Liver (tissue), 9 donors: ENCODE results near the gene SLC2A4RG. TPM values are rescaled to one million over a fixed set of nuclear protein-coding genes. Genes with fewer than 3 reads are reported as not detected.
A peak's percentile ranks its signal among the peaks of the same experiment; 100 is the strongest.

Source experiments
- DNase-seq: peaks from one replicate; pipeline ENCODE4 v3.0.0-alpha.2; 2017; ENCODE audit warnings: low spot score
- H3K27ac ChIP-seq, 2 donors: one replicate each; pipeline ENCODE4 v1.7.0; 2013; ENCODE audit warnings: inconsistent platforms in 2 of 2, low read length in 2 of 2, control low read depth in 1 of 2, low read depth in 1 of 2, mild to moderate bottlenecking in 1 of 2
- H3K27me3 ChIP-seq, 4 donors: one replicate each; pipeline versions ENCODE4 v1.6.1 to v1.7.0; 2013; ENCODE audit warnings: low read length in 3 of 4, inconsistent platforms in 1 of 4, mild to moderate bottlenecking in 1 of 4, moderate library complexity in 1 of 4; ENCODE audit not compliant: control insufficient read depth in 4 of 4, insufficient read depth in 4 of 4
- H3K36me3 ChIP-seq, 4 donors: one replicate each; pipeline versions ENCODE4 v1.6.1 to v1.7.0; 2013; ENCODE audit warnings: low read length in 3 of 4, mild to moderate bottlenecking in 3 of 4, low read depth in 1 of 4, moderate library complexity in 1 of 4; ENCODE audit not compliant: control insufficient read depth in 4 of 4, insufficient read depth in 3 of 4
- H3K4me1 ChIP-seq, 4 donors: one replicate each; pipeline versions ENCODE4 v1.6.1 to v1.7.0; 2013; ENCODE audit warnings: low read length in 3 of 4, mild to moderate bottlenecking in 3 of 4, moderate library complexity in 1 of 4; ENCODE audit not compliant: control insufficient read depth in 4 of 4, insufficient read depth in 4 of 4
- H3K4me3 ChIP-seq, 3 donors: one replicate each; pipeline versions ENCODE4 v1.6.1 to v1.7.0; 2013; ENCODE audit warnings: low read length in 3 of 3, control low read depth in 1 of 3, low read depth in 1 of 3, mild to moderate bottlenecking in 1 of 3
- H3K9ac ChIP-seq, 2 donors: one replicate each; pipeline ENCODE4 v1.7.0; 2013; ENCODE audit warnings: low read length in 2 of 2, mild to moderate bottlenecking in 2 of 2, moderate library complexity in 2 of 2, control low read depth in 1 of 2, low read depth in 1 of 2
- H3K9me3 ChIP-seq, 4 donors: one replicate each; pipeline versions ENCODE4 v1.6.1 to v1.7.0; 2013; ENCODE audit warnings: low read length in 3 of 4; ENCODE audit not compliant: control insufficient read depth in 4 of 4
- CTCF ChIP-seq: fragments of 150-350 bp; IDR thresholded peaks from 2 replicates; pipeline ENCODE4 v1.5.1; 2017; ENCODE audit warnings: improper control_type of control experiment, low read depth, low read length; ENCODE audit not compliant: missing input control
- EGR1 ChIP-seq, 2 donors: IDR thresholded peaks; 2 replicates each; pipeline ENCODE4 v1.6.1; 2016 to 2018; ENCODE audit warnings: antibody characterized with exemption in 2 of 2, low read depth in 2 of 2
- FOXA1 ChIP-seq: IDR thresholded peaks from 2 replicates; pipeline ENCODE4 v1.6.1; 2016; ENCODE audit warnings: antibody characterized with exemption
- FOXA2 ChIP-seq: IDR thresholded peaks from 2 replicates; pipeline ENCODE4 v1.6.1; 2016; ENCODE audit warnings: antibody characterized with exemption
- GABPA ChIP-seq, 2 donors: IDR thresholded peaks in 1 of 2; conservative IDR thresholded peaks in 1 of 2; 2 replicates each; pipeline ENCODE4 v1.6.1; 2016; ENCODE audit warnings: antibody characterized with exemption in 2 of 2, mild to moderate bottlenecking in 1 of 2, moderate library complexity in 1 of 2
- HNF4A ChIP-seq, 2 donors: conservative IDR thresholded peaks; 2 replicates each; pipeline ENCODE4 v1.6.1; 2016; ENCODE audit warnings: antibody characterized with exemption in 2 of 2, mild to moderate bottlenecking in 2 of 2
- HNF4G ChIP-seq: IDR thresholded peaks from 2 replicates; pipeline ENCODE4 v1.6.1; 2016; ENCODE audit warnings: antibody characterized with exemption
- JUND ChIP-seq, 2 donors: IDR thresholded peaks; 2 replicates each; pipeline ENCODE4 v1.6.1; 2016; ENCODE audit warnings: antibody characterized with exemption in 2 of 2
- NR2F2 ChIP-seq: IDR thresholded peaks from 2 replicates; pipeline ENCODE4 v1.6.1; 2016; ENCODE audit warnings: antibody characterized with exemption
- RAD21 ChIP-seq, 2 donors: IDR thresholded peaks; 2 replicates each; pipeline ENCODE4 v1.6.1; 2016; ENCODE audit warnings: antibody characterized with exemption in 2 of 2, mild to moderate bottlenecking in 2 of 2
- REST ChIP-seq: IDR thresholded peaks from 2 replicates; pipeline ENCODE4 v1.6.1; 2016; ENCODE audit warnings: antibody characterized with exemption, mild to moderate bottlenecking
- RXRA ChIP-seq, 2 donors: IDR thresholded peaks; 2 replicates each; pipeline ENCODE4 v1.6.1; 2017 to 2018; ENCODE audit warnings: antibody characterized with exemption in 2 of 2, mild to moderate bottlenecking in 1 of 2
- SP1 ChIP-seq: IDR thresholded peaks from 2 replicates; pipeline ENCODE4 v1.6.1; 2018; ENCODE audit warnings: antibody characterized with exemption, mild to moderate bottlenecking
- TAF1 ChIP-seq: conservative IDR thresholded peaks from 2 replicates; pipeline ENCODE4 v1.6.1; 2016; ENCODE audit warnings: antibody characterized with exemption, mild to moderate bottlenecking
- YY1 ChIP-seq: IDR thresholded peaks from 2 replicates; pipeline ENCODE4 v1.6.1; 2016; ENCODE audit warnings: antibody characterized with exemption, mild to moderate bottlenecking
- WGBS: extraction: QIAGEN DNeasy Blood & Tissue Kit; methylation state at CpG from one replicate; pipeline ENCODE4 v1.1.7; 2013; 5-methylcytosine and 5-hydroxymethylcytosine counted together
- polyA plus RNA-seq, 2 donors: library from polyadenylated mRNA; stranded (reverse) in 1 of 2; unstranded in 1 of 2; fragments of 200-250 nt in 1 of 2; fragments of >200 nt in 1 of 2; fragmentation: Nextera tagmentation in 1 of 2; extraction: Ambion mirVana in 1 of 2; gene quantifications; one replicate each; pipeline versions ENCODE4 v1.2.1 to v1.2.3, GENCODE V29; 2013 to 2015
- total RNA-seq, 2 donors: library from RNA; depleted of rRNA; stranded (reverse); fragments of >200 nt; gene quantifications; one replicate each; pipeline ENCODE4 v1.2.3, GENCODE V29; 2014
- TF ChIP-seq, protein P1 (sequence below): IDR thresholded peaks from 2 replicates; pipeline ENCODE4 v1.6.1; 2016; ENCODE audit warnings: antibody characterized with exemption
- TF ChIP-seq, protein P2 (sequence below): IDR thresholded peaks from 2 replicates; pipeline ENCODE4 v1.6.1; 2016; ENCODE audit warnings: antibody characterized with exemption
- TF ChIP-seq, protein P3 (sequence below): IDR thresholded peaks from 2 replicates; pipeline ENCODE4 v1.6.1; 2016; ENCODE audit warnings: antibody characterized with exemption
- donor health status: healthy.
- donor health status: healthy.
- donor health status: healthy.
- donor health status: healthy.
- donor health status: healthy.

The SLC2A4RG gene
- total and polyA plus RNA-seq, 4 donors = 22.2 to 39.7 (median 29.4) TPM

GRCh38 chr20:63735859-63736718 lies 3.5 kb upstream of the SLC2A4RG start, which contains the start of gene LIME1 (continued):
- TF ChIP-seq, protein P1, sequence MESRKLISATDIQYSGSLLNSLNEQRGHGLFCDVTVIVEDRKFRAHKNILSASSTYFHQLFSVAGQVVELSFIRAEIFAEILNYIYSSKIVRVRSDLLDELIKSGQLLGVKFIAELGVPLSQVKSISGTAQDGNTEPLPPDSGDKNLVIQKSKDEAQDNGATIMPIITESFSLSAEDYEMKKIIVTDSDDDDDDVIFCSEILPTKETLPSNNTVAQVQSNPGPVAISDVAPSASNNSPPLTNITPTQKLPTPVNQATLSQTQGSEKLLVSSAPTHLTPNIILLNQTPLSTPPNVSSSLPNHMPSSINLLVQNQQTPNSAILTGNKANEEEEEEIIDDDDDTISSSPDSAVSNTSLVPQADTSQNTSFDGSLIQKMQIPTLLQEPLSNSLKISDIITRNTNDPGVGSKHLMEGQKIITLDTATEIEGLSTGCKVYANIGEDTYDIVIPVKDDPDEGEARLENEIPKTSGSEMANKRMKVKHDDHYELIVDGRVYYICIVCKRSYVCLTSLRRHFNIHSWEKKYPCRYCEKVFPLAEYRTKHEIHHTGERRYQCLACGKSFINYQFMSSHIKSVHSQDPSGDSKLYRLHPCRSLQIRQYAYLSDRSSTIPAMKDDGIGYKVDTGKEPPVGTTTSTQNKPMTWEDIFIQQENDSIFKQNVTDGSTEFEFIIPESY = no peak
- TF ChIP-seq NR2F2 = no peak
- TF ChIP-seq FOXA2 = no peak
- TF ChIP-seq GABPA (IDR thresholded peaks at IDR 0.05 in 1 of 2, conservative IDR thresholded peaks at IDR 0.05 in 1 of 2) = no peak
- TF ChIP-seq YY1 = no peak
- TF ChIP-seq JUND (IDR thresholded peaks at IDR 0.05) = no peak
- TF ChIP-seq SP1 = no peak
- TF ChIP-seq, protein P2, sequence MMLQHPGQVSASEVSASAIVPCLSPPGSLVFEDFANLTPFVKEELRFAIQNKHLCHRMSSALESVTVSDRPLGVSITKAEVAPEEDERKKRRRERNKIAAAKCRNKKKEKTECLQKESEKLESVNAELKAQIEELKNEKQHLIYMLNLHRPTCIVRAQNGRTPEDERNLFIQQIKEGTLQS = no peak
- peak in 1 of 2 donors; percentile 2 for TF ChIP-seq RXRA (IDR thresholded peaks at IDR 0.05)
- TF ChIP-seq RAD21 (IDR thresholded peaks at IDR 0.05) = no peak

DNA sequence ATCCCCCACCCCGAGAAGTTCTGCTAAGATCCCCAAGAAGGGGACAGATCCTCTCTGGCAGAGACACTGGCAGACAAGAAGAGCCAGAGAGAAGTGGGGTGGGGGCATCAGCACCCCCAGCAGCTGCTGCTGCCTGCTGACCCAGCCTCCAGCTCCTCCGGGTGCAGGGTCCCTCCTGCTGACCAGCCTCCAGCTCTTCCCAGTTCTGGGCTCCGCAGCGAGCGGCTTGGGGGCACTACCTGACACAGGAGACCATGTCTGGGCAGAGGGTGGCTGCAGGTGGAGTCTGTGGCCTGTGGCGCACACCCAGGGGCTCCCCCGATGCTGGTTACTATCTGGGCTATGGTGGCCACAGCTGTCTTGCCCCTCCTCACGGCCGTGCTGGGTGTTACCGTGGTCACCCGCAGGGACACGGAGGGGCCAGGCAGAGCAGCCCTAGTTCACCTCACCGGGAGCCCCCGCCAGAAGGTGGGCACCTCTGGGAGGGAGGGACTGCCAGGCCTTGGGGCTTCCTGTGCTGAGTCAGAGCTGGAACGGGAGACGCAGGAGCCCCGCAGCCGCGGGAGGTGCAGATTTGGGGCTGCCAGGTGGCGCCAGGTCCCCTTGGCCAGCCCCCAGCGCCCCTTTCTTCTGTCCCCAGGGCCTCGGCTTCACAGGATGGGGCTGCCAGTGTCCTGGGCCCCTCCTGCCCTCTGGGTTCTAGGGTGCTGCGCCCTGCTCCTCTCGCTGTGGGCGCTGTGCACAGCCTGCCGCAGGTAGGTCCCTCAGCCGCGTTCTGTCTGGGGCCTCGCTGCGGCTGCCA lies 2.5 kb upstream of the SLC2A4RG start:
- H3K4me1 ChIP-seq = peaks cover 9 to 81% (median 51%) of the 10 kb centered on the region in 4 donors
- H3K9ac ChIP-seq = no peak overlapping the region
- H3K36me3 ChIP-seq = no peaks in the 10 kb centered on the region
- H3K27me3 ChIP-seq = no peaks in the 10 kb centered on the region
- peak overlapping the region; percentile 4 to 86 (median 54) for H3K4me3 ChIP-seq
- H3K27ac ChIP-seq = peak overlapping the region; percentile 11 to 43
- no peaks in the 10 kb centered on the region for H3K9me3 ChIP-seq
- DNase-seq = peak; percentile 35
- TF ChIP-seq GABPA (IDR thresholded peaks at IDR 0.05 in 1 of 2, conservative IDR thresholded peaks at IDR 0.05 in 1 of 2) = no peak
- no peak for TF ChIP-seq YY1
- no peak for TF ChIP-seq NR2F2
- no peak for TF ChIP-seq RAD21 (IDR thresholded peaks at IDR 0.05)
- TF ChIP-seq, protein P3, sequence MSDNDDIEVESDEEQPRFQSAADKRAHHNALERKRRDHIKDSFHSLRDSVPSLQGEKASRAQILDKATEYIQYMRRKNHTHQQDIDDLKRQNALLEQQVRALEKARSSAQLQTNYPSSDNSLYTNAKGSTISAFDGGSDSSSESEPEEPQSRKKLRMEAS = no peak
- TF ChIP-seq SP1 = no peak
- no peak for TF ChIP-seq HNF4G
- TF ChIP-seq FOXA2 = no peak
- no peak for TF ChIP-seq FOXA1
- no peak for TF ChIP-seq EGR1 (IDR thresholded peaks at IDR 0.05; ENCODE audit: low read depth in 2 of 2)
- TF ChIP-seq JUND (IDR thresholded peaks at IDR 0.05) = no peak
- no peak for TF ChIP-seq CTCF
- no peak for TF ChIP-seq TAF1
- TF ChIP-seq REST = no peak
- TF ChIP-seq HNF4A (conservative IDR thresholded peaks at IDR 0.05) = no peak
- TF ChIP-seq RXRA (IDR thresholded peaks at IDR 0.05) = no peak
- TF ChIP-seq, protein P1 = no peak
- TF ChIP-seq, protein P2 = no peak
- WGBS = 16% methylated on average over 30 of the region's 30 CpGs
